Nephron progenitor cell (in vitro differentiated cells): ENCODE measurements around the gene RPTN.

Experiments used
- DNase-seq: peaks from one replicate; pipeline ENCODE4 v3.0.0; 2021
- H3K27ac Mint-ChIP-seq: 2 replicates; pipeline ENCODE4 v1.8.0; 2021; ENCODE audit warnings: mild to moderate bottlenecking, moderate library complexity, mixed read lengths
- H3K27me3 Mint-ChIP-seq: 2 replicates; pipeline ENCODE4 v1.8.0; 2021; ENCODE audit warnings: mild to moderate bottlenecking, low read depth, mixed read lengths; ENCODE audit not compliant: poor library complexity
- H3K36me3 Mint-ChIP-seq: 2 replicates; pipeline ENCODE4 v1.8.0; 2021; ENCODE audit warnings: low read depth, mixed read lengths
- H3K4me1 Mint-ChIP-seq: 2 replicates; pipeline ENCODE4 v1.8.0; 2021; ENCODE audit warnings: mixed read lengths
- H3K4me3 Mint-ChIP-seq: 2 replicates; pipeline ENCODE4 v1.8.0; 2021; ENCODE audit warnings: mild to moderate bottlenecking, moderate library complexity, mixed read lengths
- H3K9me3 Mint-ChIP-seq: 2 replicates; pipeline ENCODE4 v1.8.0; 2021; ENCODE audit warnings: mild to moderate bottlenecking, moderate library complexity, mixed read lengths
- CTCF ChIP-seq: fragments of 200-600 bp; sonication (generic); IDR thresholded peaks from 2 replicates; pipeline ENCODE4 v1.5.0; 2021; ENCODE audit warnings: antibody characterized with exemption

The RPTN gene

GRCh38 chr1:152159144-152159543 is at the start of gene RPTN:
Gene RPTN (minus strand): TSS chr1:152159228. CDS start chr1:152157889, 1,339 bp downstream.
- peaks cover 4% of the 10 kb centered on the region for H3K27me3 Mint-ChIP-seq
- H3K4me3 Mint-ChIP-seq: no peak within 1 kb of the TSS
- H3K27ac Mint-ChIP-seq: no peak within 1 kb of the TSS
- no peak for TF ChIP-seq CTCF
- H3K4me1 Mint-ChIP-seq: no peaks in the 10 kb centered on the region
- DNase-seq: no peak
- peaks cover 51% of the 10 kb centered on the region for H3K9me3 Mint-ChIP-seq
- no peaks in the 10 kb centered on the region for H3K36me3 Mint-ChIP-seq

GRCh38 chr1:152198982-152199381 is 40.0 kb upstream of the RPTN start:
- no peak overlapping the region for H3K4me3 Mint-ChIP-seq
- no peak for TF ChIP-seq CTCF
- no peak for DNase-seq
- peaks cover 67% of the 10 kb centered on the region for H3K9me3 Mint-ChIP-seq
- no peak overlapping the region for H3K27ac Mint-ChIP-seq
- no peaks in the 10 kb centered on the region for H3K36me3 Mint-ChIP-seq
- H3K4me1 Mint-ChIP-seq: no peaks in the 10 kb centered on the region
- peaks cover 2% of the 10 kb centered on the region for H3K27me3 Mint-ChIP-seq

GRCh38 chr1:152197361-152197941 is 38.4 kb upstream of the RPTN start:
- Mint-ChIP-seq H3K4me1 (no peaks in the 10 kb centered on the region), H3K27me3 (peaks cover 2% of the 10 kb centered on the region), H3K4me3 (no peak overlapping the region), H3K9me3 (peaks cover 65% of the 10 kb centered on the region), H3K36me3 (no peaks in the 10 kb centered on the region), H3K27ac (no peak overlapping the region)
- no peak for DNase-seq
- TF ChIP-seq CTCF: no peak

GRCh38 chr1:152191711-152192110 is 32.7 kb upstream of the RPTN start:
- H3K36me3 Mint-ChIP-seq: no peaks in the 10 kb centered on the region
- TF ChIP-seq CTCF: no peak
- no peaks in the 10 kb centered on the region for H3K4me1 Mint-ChIP-seq
- no peak overlapping the region for H3K4me3 Mint-ChIP-seq
- DNase-seq: no peak
- no peak overlapping the region for H3K27ac Mint-ChIP-seq
- no peaks in the 10 kb centered on the region for H3K27me3 Mint-ChIP-seq
- peaks cover 49% of the 10 kb centered on the region for H3K9me3 Mint-ChIP-seq

- TF ChIP-seq CTCF: no peak
- H3K27me3 Mint-ChIP-seq: no peaks in the 10 kb centered on the region
Measured at GRCh38 chr1:152191260-152191659, 32.2 kb upstream of the RPTN start.

GRCh38 chr1:152190589-152190988 is 31.6 kb upstream of the RPTN start:
- H3K36me3 Mint-ChIP-seq: no peaks in the 10 kb centered on the region
- no peak for DNase-seq
- H3K4me1 Mint-ChIP-seq: no peaks in the 10 kb centered on the region
- peaks cover 47% of the 10 kb centered on the region for H3K9me3 Mint-ChIP-seq
- no peak overlapping the region for H3K4me3 Mint-ChIP-seq
- no peak overlapping the region for H3K27ac Mint-ChIP-seq
- H3K27me3 Mint-ChIP-seq: no peaks in the 10 kb centered on the region
- no peak for TF ChIP-seq CTCF

More at GRCh38 chr1:152191260-152191659, 32.2 kb upstream of the RPTN start:
- no peak overlapping the region for H3K4me3 Mint-ChIP-seq
- H3K36me3 Mint-ChIP-seq: no peaks in the 10 kb centered on the region
- no peak for DNase-seq
- H3K27ac Mint-ChIP-seq: no peak overlapping the region
- peaks cover 50% of the 10 kb centered on the region for H3K9me3 Mint-ChIP-seq
- H3K4me1 Mint-ChIP-seq: no peaks in the 10 kb centered on the region
